ENCODE results near the gene AKAP9.
"Not testable (repeated sequence)": the region's sequence is repeated elsewhere in the genome, so short reads cannot be mapped to it uniquely, and the experiment has no call there.

AKAP9 gene

GRCh38 chr7:91962419-91962818, 21.8 kb downstream of the AKAP9 start:
- TF ChIP-seq EZH2phosphoT487 (IDR thresholded peaks at IDR 0.05; ENCODE audit: borderline replicate concordance, low read length) (no peak), CTCF (IDR thresholded peaks at IDR 0.05; ENCODE audit: low read depth, low read length, poor library complexity, severe bottlenecking) (no peak)
- Histone ChIP-seq H3K27ac (ENCODE audit: low read depth, low read length) (no peak overlapping the region), H3K36me3 (ENCODE audit: control insufficient read depth, low read length) (no peaks in the 10 kb centered on the region), H3K79me2 (ENCODE audit: control insufficient read depth, low read length) (peaks cover 55% of the 10 kb centered on the region), H3K9me3 (ENCODE audit: control insufficient read depth, insufficient read depth, low read length) (peaks cover 4% of the 10 kb centered on the region; the same call in 1 of the 2 replicates), H3K4me3 (ENCODE audit: low read length) (no peak overlapping the region), H3K4me1 (ENCODE audit: control insufficient read depth, low read length) (no peaks in the 10 kb centered on the region), H4K20me1 (ENCODE audit: control insufficient read depth, insufficient read depth, low read depth, low read length) (no peaks in the 10 kb centered on the region; the same call in 1 of the 2 replicates), H3K4me2 (ENCODE audit: low read length) (no peak overlapping the region), H3K9me2 (replicated peaks; ENCODE audit: control insufficient read depth, low read length) (no peaks in the 10 kb centered on the region), H3F3A (ENCODE audit: control insufficient read depth, insufficient read depth) (no peaks in the 10 kb centered on the region), H3K27me3 (ENCODE audit: control insufficient read depth, low read length) (no peaks in the 10 kb centered on the region)

- not testable (repeated sequence) for H3K36me3 ChIP-seq (ENCODE audit: control insufficient read depth, low read length); H3K27me3 ChIP-seq (ENCODE audit: control insufficient read depth, low read length); H3K4me1 ChIP-seq (ENCODE audit: control insufficient read depth, low read length); H3K27ac ChIP-seq (ENCODE audit: low read depth, low read length); H3K4me2 ChIP-seq (ENCODE audit: low read length); H3K9me3 ChIP-seq (ENCODE audit: control insufficient read depth, insufficient read depth, low read length); H4K20me1 ChIP-seq (ENCODE audit: control insufficient read depth, insufficient read depth, low read depth, low read length); H3F3A ChIP-seq (ENCODE audit: control insufficient read depth, insufficient read depth); H3K9me2 ChIP-seq (replicated peaks; ENCODE audit: control insufficient read depth, low read length); H3K4me3 ChIP-seq (ENCODE audit: low read length)
- H3K79me2 ChIP-seq (ENCODE audit: control insufficient read depth, low read length) = peaks cover 73% of the 10 kb centered on the region
These were observed 26.9 kb downstream of the AKAP9 start for GRCh38 chr7:91967513-91967912.

- Histone ChIP-seq H3F3A (ENCODE audit: control insufficient read depth, insufficient read depth) (0 out of 2 replicates have a peak, but pooled peaks cover 2% of the 10 kb centered on the region), H3K4me2 (ENCODE audit: low read length) (no peak overlapping the region), H3K9me3 (ENCODE audit: control insufficient read depth, insufficient read depth, low read length) (no peaks in the 10 kb centered on the region), H3K9me2 (replicated peaks; ENCODE audit: control insufficient read depth, low read length) (no peaks in the 10 kb centered on the region), H3K27me3 (ENCODE audit: control insufficient read depth, low read length) (no peaks in the 10 kb centered on the region), H3K4me1 (ENCODE audit: control insufficient read depth, low read length) (no peaks in the 10 kb centered on the region), H3K27ac (ENCODE audit: low read depth, low read length) (no peak overlapping the region), H3K36me3 (ENCODE audit: control insufficient read depth, low read length) (peaks cover 14% of the 10 kb centered on the region), H3K4me3 (ENCODE audit: low read length) (no peak overlapping the region), H4K20me1 (ENCODE audit: control insufficient read depth, insufficient read depth, low read depth, low read length) (peaks cover 4% of the 10 kb centered on the region; the same call in 1 of the 2 replicates), H3K79me2 (ENCODE audit: control insufficient read depth, low read length) (peaks cover 36% of the 10 kb centered on the region)
- TF ChIP-seq CTCF (IDR thresholded peaks at IDR 0.05; ENCODE audit: low read depth, low read length, poor library complexity, severe bottlenecking) (no peak), EZH2phosphoT487 (IDR thresholded peaks at IDR 0.05; ENCODE audit: borderline replicate concordance, low read length) (no peak)
These were observed 33.0 kb downstream of the AKAP9 start for GRCh38 chr7:91973639-91974038.

GRCh38 chr7:91974066-91974465, 33.4 kb downstream of the AKAP9 start:
- peaks cover 14% of the 10 kb centered on the region for H3K36me3 ChIP-seq (ENCODE audit: control insufficient read depth, low read length)
- no peaks in the 10 kb centered on the region for H3K27me3 ChIP-seq (ENCODE audit: control insufficient read depth, low read length)
- H3K9me2 ChIP-seq (replicated peaks; ENCODE audit: control insufficient read depth, low read length) = no peaks in the 10 kb centered on the region
- H3K79me2 ChIP-seq (ENCODE audit: control insufficient read depth, low read length) = peaks cover 32% of the 10 kb centered on the region
- H3F3A ChIP-seq (ENCODE audit: control insufficient read depth, insufficient read depth) = 0 out of 2 replicates have a peak, but pooled peaks cover 2% of the 10 kb centered on the region
- no peak overlapping the region for H3K4me3 ChIP-seq (ENCODE audit: low read length)
- peaks cover 4% of the 10 kb centered on the region; the same call in 1 of the 2 replicates for H4K20me1 ChIP-seq (ENCODE audit: control insufficient read depth, insufficient read depth, low read depth, low read length)
- no peak overlapping the region for H3K4me2 ChIP-seq (ENCODE audit: low read length)
- no peaks in the 10 kb centered on the region for H3K4me1 ChIP-seq (ENCODE audit: control insufficient read depth, low read length)
- no peak overlapping the region for H3K27ac ChIP-seq (ENCODE audit: low read depth, low read length)
- TF ChIP-seq CTCF (IDR thresholded peaks at IDR 0.05; ENCODE audit: low read depth, low read length, poor library complexity, severe bottlenecking) = no peak
- no peak for TF ChIP-seq EZH2phosphoT487 (IDR thresholded peaks at IDR 0.05; ENCODE audit: borderline replicate concordance, low read length)
- no peaks in the 10 kb centered on the region for H3K9me3 ChIP-seq (ENCODE audit: control insufficient read depth, insufficient read depth, low read length)
